Skeletal muscle cell (primary cell): ENCODE results near the gene ANO8.
"Not testable (repeated sequence)": the region's sequence is repeated elsewhere in the genome, so short reads cannot be mapped to it uniquely, and the experiment has no call there.

ENCODE experiments used
- DNase-seq: peaks from one replicate; pipeline ENCODE4 v3.0.0-alpha.2; 2010; ENCODE audit warnings: low read depth
- H3K4me3 ChIP-seq: 2 replicates; pipeline ENCODE4 v1.5.1; 2011; ENCODE audit warnings: low read depth, mild to moderate bottlenecking, control low read depth, low read length, moderate library complexity

ANO8 gene

DNA sequence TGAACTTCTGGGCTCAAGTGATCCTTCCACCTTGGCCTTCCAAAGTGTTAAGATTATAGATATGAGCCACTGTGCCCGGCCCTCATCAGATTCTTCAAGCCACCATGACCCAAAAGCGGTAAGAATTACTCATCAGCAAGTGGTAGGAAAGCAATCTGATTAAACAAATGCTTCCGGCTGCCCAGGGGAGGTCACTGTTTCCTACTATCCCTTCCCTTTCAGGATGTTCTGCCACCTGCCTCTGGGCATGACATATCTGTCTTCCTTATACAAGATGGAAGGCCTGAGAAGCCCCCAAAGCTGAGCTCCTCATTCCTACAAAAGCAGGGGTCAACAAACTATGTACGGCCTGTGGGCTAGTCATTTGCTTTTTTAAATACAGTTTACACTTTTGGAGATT is 38.4 kb downstream of the ANO8 start:
- no peak overlapping the region for H3K4me3 ChIP-seq
- DNase-seq = no peak

DNA sequence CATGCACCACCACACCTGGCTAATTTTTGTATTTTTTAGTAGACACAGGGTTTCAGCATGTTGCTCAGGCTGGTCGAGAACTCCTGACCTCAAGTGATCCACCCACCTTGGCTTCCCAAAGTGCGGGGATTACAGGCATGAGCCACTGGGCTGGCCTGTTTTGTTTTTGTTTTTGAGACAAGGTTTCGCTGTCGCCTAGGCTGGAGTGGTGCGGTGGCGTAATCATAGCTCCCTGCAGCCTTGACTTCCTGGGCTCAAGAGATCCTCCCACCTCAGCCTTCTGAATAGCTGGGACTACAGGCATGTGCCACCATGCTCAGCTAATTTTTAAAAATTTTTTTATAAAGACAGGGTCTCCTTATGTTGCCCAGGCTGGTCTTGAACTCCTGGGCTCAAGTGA is 39.1 kb downstream of the ANO8 start:
- not testable (repeated sequence) for H3K4me3 ChIP-seq, DNase-seq

DNA sequence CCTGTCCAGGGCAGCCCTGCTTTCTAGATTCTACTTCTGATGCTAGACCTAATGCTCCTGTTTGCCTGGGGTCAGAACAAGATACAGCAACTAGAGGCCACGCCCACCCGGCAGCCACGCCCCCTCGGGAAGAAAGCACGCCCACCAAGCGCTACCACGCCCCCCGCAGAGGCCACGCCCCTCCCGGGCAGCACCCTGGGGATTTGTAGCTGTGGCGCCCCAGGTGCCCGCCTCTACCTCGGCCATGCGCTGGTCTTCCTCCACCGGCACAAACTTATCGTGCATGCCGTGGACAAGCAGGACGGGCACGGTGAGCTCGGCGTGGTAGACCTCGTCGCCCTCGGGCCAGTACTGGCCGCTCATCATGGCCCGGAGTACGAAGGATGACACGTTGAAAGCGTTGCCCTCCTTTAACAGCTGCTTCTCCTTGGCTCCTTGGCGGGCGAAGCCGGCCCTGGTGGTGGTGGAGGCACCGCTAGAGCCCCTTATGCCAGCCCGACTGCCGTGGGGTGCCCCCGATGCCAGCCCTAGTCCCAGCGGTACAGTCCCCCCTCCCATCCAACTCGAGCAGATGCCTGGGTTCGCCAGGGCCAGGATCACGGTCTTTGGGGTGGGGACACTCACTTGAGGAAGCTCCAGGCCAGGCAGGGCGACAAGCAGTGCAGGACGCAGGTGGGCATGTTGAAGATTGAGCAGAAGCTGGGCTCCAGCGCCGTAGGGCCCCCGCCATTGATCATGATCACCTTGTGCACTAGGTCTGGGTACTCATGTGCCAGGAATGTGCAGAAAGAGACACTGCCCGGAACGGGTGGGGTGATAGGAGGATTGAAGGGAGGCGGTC is 40.4 kb downstream of the ANO8 start:
- no peak overlapping the region for H3K4me3 ChIP-seq
- DNase-seq = no peak

DNA sequence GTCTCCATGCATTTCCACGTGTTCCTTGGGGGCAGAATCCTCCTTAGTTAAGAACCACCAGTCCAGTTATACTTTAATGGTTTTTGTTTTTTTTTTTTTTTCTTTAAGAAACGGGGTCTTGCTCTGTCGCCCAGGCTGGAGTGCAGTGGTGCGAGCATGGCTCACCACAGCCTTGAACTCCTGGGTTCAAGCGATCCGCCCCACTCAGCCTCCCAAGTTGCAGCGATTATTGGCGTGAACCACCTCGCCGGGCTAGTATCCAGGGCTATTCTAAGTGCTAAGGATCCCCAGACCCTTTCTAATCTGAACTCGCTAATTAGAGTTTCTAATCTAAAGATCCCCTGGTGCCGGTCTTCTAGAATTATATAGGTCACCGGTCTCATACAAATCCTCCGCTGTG is 41.0 kb downstream of the ANO8 start:
- no peak overlapping the region for H3K4me3 ChIP-seq
- no peak for DNase-seq

DNA sequence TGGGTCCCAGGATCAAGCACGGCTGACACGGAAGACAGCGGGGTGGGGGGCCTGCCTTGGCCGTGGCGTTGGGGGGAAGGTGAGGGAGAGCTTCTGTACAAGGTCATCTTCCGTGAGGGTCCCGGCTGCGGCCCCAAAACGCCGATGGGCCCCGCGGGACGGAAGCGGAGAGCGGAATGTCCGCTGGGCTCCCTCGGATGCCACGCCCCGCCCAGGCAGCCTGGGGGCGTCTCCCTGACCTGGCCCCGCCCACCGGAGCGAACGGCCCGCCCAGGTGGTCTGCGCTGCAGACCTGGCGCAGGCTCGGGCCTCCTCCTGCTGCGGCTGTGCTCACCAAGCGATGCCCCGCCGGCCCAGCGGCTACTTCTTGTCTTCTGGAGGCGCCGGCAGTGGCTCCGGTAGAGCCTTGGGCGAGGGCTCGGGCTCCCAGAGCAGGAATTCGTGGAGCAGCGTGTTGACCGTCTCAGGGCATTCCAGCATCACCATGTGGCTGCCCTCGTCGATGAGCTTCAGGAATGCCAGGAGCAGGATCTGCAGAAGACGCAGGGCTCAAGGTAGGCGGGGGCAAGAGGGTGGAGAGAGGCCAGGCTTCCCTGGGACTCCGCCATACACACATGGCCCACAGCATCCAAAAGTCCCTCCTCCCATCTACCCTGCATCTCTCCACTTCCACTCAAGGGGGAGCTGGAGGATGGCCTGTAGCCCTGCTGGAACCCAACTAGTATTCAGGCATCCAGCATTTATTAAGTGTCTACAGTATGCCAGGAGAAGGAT is 42.2 kb downstream of the ANO8 start:
- peak; percentile 60 for DNase-seq
- peak overlapping the region; percentile 62 for H3K4me3 ChIP-seq

DNA sequence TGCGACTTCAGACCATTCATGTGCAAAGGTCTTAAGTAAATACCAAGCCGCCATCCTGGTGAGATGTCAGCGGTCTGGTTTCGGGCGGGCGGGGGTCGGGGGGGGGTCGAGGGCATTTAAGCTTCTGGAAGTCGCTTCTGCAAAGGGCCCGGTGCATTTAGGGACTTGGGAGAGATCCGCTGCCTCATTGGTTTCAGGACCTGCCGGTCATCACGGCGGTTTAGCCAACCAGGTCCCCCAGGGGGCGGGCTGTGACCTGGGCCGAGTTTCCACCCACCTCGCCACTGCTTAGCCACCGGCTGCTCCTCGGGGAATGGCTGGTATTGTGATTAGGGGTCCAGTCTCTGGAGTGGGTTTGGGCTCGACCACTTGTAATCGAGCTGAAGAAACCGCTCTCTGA is 45.2 kb downstream of the ANO8 start:
- DNase-seq = peak; percentile 75
- peak overlapping the region; percentile 29 for H3K4me3 ChIP-seq

DNA sequence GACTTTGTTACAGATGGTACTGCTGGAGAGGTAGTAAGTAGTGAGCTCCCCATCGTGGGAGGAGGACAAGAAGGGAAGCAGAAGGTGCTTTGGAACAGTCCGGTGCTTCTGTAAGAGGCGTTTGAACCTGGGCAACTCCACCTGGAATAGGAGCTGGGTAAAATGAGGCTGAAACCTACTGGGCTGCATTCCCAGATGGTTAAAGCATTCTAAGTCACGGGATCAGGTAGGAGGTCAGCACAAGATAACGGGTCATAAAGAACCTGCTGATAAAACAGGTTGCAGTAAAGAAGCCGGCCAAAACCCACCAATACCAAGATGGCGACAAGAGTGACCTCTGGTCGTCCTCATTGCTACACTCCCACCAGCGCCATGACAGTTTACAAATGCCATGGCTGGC is 47.9 kb downstream of the ANO8 start:
- H3K4me3 ChIP-seq = no peak overlapping the region
- no peak for DNase-seq

DNA sequence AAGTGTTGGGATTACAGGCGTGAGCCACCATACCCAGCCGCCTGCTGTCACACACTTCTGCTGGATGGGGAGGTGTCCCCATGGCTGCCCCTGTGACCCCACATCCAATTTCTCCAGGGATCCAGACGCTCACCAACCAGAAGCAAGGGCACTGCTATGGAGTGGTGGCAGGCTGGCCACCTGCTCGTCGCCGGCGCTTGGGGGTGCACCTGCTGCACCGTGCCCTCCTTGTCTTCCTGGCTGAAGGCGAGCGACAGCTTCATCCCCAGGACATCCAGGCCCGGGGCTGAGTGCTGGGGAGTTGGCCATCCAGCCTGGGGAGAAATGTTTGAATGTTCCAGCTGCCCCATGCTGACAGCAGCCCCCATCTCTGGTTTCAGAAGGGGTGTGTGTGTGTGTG is 48.4 kb downstream of the ANO8 start:
- DNase-seq = no peak
- H3K4me3 ChIP-seq = no peak overlapping the region

DNA sequence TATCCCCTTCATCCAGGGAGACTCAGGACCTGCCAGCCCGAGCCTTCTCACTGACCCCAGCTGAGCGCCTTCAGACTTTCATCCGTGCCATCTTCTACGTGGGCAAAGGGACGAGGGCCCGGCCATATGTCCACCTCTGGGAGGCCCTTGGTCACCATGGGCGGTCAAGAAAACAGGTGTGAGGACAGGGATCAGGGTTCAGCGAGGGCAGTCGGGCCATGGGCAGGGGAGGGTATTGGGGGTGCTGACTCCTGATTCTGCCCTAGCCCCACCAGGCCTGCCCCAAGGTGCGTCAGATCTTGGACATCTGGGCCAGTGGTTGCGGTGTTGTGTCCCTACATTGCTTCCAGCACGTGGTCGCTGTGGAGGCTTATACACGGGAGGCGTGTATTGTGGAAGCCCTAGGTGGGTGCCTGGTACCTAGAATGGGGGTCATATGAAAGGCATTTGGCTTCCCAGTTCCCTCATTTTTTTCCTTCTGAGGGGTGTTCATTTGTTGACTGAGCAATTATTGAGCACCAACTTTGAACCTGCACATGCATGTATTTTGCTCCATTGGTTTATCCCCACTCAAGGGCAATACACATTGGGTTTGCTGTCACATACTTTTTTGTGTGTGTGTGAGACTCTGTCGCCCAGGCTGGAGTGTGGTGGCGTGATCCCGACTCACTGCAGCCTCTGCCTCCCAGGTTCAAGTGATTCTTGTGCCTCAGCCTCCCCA is 49.1 kb downstream of the ANO8 start:
- DNase-seq = no peak
- H3K4me3 ChIP-seq = no peak overlapping the region

DNA sequence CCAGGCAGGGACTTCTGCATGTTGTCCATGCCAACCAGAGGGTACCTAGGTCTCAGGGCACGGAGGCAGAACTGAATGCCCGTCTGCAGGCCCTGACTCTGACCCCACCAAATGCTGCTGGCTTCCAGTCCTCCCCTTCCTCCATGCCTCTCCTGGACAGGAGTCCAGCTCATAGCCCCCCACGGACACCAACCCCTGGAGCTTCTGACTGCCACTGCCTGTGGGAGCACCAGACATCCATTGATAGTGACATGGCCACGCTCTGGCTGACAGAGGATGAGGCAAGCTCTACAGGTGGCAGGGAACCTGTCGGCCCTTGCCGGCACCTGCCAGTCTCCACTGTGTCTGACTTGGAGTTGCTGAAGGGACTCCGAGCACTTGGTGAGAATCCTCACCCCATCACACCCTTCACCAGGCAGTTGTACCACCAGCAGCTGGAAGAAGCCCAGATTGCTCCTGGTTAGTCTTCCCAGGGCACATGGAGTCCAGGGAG is 51.1 kb downstream of the ANO8 start:
- no peak overlapping the region for H3K4me3 ChIP-seq
- no peak for DNase-seq

DNA sequence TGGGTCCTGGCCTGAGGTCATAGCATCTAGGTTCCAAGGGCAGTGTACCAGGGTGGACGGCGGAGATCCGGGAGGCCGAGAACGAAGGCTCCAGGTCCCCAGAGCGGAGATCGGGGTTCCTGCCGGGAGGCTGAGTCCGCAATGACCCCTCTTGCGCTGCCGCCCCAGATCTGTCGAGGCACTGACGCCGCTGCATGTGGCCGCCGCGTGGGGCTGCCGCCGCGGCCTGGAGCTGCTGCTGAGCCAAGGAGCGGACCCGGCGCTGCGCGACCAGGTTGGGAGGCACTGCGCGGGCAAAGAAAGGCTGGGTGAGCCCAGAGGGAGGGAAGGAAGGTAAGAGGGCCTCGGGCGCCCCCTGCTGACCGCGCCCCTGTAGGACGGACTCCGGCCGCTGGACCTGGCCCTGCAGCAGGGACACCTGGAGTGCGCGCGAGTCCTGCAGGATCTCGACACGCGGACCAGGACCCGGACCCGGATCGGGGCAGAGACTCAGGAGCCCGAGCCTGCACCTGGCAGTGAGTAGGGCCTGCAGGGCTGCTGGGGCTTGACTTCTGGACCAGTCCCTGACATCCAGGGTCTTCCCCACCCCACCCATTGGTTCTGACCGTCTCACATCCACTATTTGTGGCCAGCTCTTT is 52.0 kb downstream of the ANO8 start:
- peak; percentile 22 for DNase-seq
- peak overlapping the region; percentile 45 for H3K4me3 ChIP-seq

DNA sequence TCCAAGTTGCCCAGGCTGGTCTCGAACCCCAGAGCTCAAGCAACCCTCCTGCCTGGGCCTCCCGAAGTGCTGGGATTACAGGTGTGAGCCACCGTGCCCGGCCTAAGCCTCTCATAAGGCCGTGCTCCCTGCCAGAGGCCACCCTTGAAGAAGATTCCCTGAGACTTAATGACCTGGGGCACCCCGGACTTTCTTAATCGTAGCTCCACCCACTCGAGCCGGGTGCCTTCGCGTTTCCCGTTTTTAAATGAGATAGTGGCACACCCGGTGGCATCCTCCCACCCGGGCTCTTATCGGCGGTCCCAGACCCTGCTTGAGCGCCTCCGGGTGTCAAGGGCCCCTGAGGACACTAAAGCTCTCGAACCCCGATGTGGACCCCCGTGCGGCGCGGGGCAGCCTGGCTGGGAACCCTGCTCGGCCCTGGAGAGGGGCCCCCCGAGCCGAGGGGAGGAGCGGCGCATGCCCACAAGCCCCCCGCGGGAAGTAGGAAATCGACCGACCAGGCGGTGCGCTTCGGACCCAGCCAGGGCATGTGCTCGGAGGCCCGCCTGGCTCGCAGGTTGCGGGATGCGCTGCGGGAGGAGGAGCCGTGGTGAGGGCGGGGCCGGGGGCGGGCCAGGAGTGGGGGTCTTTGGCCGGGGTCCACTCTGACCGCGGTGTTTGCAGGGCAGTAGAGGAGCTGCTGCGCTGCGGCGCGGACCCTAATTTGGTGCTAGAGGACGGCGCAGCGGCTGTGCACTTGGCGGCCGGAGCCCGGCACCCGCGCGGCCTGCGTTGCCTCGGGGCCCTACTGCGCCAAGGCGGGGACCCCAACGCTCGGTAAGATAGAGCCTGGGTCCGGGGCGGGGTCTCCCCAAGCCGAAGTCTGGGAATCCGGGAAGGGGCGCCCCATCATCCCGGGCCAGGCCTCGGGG is 53.0 kb downstream of the ANO8 start, which contains the start of gene ANKLE1:
ANKLE1 (plus strand) TSS at position 511 of the 914 bp plus-strand sequence; CDS start at position 531, 20 bp downstream.
- DNase-seq = no peak
- peak within 1 kb of the TSS; percentile 45 for H3K4me3 ChIP-seq

DNA sequence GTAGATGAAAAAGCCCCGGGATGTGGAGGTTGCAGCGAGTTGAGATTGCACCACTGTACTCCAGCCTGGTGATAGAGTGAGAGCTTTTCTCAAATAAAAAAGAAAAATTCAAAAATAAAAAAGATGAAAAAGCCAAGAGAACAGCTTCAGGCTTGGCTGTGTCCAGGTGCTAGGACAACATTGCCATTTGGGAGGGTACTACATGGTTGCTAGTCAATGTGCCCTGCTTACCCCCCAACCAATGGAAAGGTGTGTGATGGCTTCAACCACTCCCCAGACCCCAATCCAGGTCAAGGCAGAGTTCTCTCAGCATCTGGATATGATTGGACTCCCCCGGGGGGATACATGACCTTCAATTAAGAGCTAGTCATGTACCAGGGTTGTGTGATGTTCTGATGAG is 55.2 kb downstream of the ANO8 start:
- no peak for DNase-seq
- no peak overlapping the region for H3K4me3 ChIP-seq

DNA sequence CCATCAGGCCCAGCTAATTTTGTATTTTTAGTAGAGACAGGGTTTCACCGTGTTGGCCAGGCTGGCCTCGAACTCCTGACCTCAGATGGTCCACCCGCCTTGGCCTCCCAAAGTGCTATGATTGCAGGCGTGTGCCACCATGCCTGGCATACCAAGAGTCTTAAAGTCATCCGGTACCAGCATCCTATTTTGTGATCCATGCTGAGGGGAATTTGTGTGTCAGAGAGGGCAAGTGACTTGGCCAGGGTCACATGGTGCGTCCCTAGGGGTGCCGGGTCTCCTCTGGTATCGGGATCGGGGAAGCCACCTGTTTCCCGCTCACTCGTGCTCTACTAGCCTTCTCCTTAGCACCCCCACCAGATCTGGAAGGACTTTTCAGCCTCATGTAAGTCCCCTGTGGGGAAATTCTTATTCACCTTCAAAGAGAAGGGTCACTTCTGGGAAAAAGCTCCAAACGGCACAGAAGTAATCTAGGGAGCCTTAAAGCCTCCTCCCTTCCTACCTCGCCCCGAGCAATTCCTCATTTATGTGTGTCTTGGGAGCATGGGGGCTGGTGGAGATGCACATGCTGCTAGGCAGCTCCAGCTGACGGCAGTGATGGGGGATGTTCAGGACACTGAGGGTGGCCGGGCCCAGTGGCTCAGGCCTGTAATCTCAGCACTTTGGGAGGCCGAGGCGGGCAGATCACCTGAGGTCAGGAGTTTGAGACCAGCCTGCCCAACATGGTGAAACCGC is 59.0 kb downstream of the ANO8 start:
- no peak for DNase-seq

DNA sequence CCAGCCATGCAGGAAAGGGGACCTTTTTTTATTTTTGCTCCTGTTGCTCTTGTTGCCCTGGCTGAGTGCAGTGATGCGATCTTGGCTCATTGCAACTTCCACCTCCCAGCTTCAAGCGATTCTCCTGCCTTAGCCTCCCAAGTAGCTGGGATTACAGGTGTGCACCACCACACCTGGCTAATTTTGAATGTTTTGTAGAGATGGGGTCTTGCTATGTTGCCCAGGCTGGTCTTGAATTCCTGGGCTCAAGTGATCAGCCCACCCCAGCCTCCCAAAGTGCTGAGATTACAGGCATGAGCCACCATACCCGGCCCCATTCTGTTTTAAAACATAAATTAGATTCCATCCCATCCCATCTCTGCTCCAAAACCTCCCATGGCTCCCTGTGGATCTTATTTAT is 59.8 kb downstream of the ANO8 start:
- not testable (repeated sequence) for DNase-seq, H3K4me3 ChIP-seq

More for the DNA sequence above, 59.0 kb downstream of the ANO8 start:
- no peak overlapping the region for H3K4me3 ChIP-seq
